Forelimb muscle (tissue), 1 donor: ENCODE measurements around the gene SCGB1A1. TPM values are rescaled to one million over a fixed set of nuclear protein-coding genes. Genes with fewer than 3 reads are reported as not detected.

Experiments used
- polyA plus RNA-seq: library from polyadenylated mRNA; unstranded; fragments of 120-200 nt; gene quantifications from one replicate; pipeline ENCODE4 v1.2.1, GENCODE V29; 2013; ENCODE audit not compliant: insufficient read length

Gene SCGB1A1
- polyA plus RNA-seq, 1 donor = not detected

Other genes starting within 250 kb of the SCGB1A1 start
- gene SCGB1D1, start 228.8 kb upstream of the SCGB1A1 start, polyA plus RNA-seq = not detected
- not detected for gene SCGB2A1, start 210.4 kb upstream of the SCGB1A1 start, polyA plus RNA-seq
- gene SCGB1D2, start 176.8 kb upstream of the SCGB1A1 start, polyA plus RNA-seq = not detected
- not detected for gene SCGB2A2, start 148.9 kb upstream of the SCGB1A1 start, polyA plus RNA-seq
- not detected for gene SCGB1D4, start 120.0 kb upstream of the SCGB1A1 start, polyA plus RNA-seq
- 3.4 TPM for gene ASRGL1, start 81.6 kb upstream of the SCGB1A1 start, polyA plus RNA-seq
- gene AHNAK, start 127.8 kb downstream of the SCGB1A1 start, polyA plus RNA-seq = 240 TPM
- gene EEF1G, start 154.9 kb downstream of the SCGB1A1 start, polyA plus RNA-seq = 3,650 TPM
- 11.2 TPM for gene TUT1, start 172.5 kb downstream of the SCGB1A1 start, polyA plus RNA-seq
- 38.7 TPM for gene MTA2, start 182.8 kb downstream of the SCGB1A1 start, polyA plus RNA-seq
- gene EML3, start 193.7 kb downstream of the SCGB1A1 start, polyA plus RNA-seq = 15.3 TPM
- gene ROM1, start 194.2 kb downstream of the SCGB1A1 start, polyA plus RNA-seq = 1.4 TPM
- gene B3GAT3, start 203.0 kb downstream of the SCGB1A1 start, polyA plus RNA-seq = 21.9 TPM
- gene GANAB, start 227.6 kb downstream of the SCGB1A1 start, polyA plus RNA-seq = 142 TPM
- 10.9 TPM for gene INTS5, start 234.3 kb downstream of the SCGB1A1 start, polyA plus RNA-seq
- 29.4 TPM for gene C11orf98, start 246.2 kb downstream of the SCGB1A1 start, polyA plus RNA-seq
- 2.8 TPM for gene CSKMT, start 246.3 kb downstream of the SCGB1A1 start, polyA plus RNA-seq